DMS79 treated with DMSO at 0.1 percent for 48 hours (cell line): ENCODE measurements around the gene PODXL.

Source experiments
- DNase-seq: peaks from one replicate; lab custom pipeline; 2025; lab: John Stamatoyannopoulos, UW

PODXL gene

DNA sequence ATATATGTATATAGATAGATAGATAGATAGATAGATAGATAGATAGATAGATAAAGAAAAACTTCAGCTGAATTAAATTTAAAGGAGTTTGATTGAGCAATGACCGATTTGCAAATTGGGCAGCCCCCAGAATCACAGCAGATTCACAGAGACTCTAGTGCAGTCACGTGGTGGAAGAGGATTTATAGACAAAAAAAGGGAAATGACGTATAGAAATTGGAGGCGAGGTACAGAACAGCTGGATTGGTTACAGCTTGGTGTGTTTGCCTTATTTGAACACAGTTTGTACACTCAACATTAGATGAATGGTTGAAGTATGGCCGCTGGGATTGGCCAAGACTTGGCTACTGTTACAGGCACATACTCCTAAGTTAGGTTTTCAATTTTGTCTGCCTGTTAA, 8.2 kb upstream of the PODXL start:
- no peak for DNase-seq

GRCh38 chr7:131563918-131564317, 7.5 kb upstream of the PODXL start:
- no peak for DNase-seq

- no peak for DNase-seq
Observed at GRCh38 chr7:131562941-131563340, 6.5 kb upstream of the PODXL start.

GRCh38 chr7:131560061-131560460, 3.6 kb upstream of the PODXL start:
- DNase-seq: no peak

GRCh38 chr7:131557652-131558385, 1.4 kb upstream of the PODXL start:
- no peak for DNase-seq

DNA sequence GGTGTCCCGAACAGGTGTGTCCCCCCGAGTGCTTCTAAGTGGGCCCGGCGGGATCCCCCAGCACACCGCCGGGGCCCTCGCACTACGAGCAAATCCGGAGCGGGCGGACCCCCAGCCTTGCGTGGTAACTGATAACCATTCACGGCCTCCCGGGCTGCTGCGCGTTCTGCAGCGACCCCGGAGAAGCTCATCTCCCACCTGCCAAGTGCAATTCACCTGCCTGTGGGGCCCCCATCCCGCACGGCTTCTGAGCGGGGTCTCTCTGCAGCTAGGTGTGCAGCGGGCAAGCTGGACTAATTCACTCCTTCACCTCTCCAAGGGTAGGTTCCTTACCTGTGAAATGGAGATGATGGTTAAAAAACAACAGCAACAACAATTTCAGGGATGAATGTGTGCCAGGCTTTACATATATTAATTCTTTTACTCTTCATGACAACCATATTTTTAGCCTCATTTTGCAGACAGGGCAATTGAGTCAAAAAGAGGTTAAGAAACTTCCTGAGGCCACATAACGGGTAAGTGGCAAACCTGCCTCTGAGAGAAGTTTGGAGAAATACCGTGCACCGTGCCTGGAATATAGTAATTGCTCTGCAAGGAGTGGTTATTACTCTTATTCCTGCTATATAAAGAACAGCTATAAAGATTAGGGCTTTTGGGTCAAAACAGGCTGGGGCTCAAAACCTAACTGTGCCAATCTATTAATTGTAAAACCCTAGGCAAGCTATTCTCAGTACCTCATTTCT, 652 bp upstream of the PODXL start:
- peak; percentile 57 for DNase-seq

GRCh38 chr7:131555552-131556052, 826 bp downstream of the PODXL start:
- DNase-seq: no peak

DNA sequence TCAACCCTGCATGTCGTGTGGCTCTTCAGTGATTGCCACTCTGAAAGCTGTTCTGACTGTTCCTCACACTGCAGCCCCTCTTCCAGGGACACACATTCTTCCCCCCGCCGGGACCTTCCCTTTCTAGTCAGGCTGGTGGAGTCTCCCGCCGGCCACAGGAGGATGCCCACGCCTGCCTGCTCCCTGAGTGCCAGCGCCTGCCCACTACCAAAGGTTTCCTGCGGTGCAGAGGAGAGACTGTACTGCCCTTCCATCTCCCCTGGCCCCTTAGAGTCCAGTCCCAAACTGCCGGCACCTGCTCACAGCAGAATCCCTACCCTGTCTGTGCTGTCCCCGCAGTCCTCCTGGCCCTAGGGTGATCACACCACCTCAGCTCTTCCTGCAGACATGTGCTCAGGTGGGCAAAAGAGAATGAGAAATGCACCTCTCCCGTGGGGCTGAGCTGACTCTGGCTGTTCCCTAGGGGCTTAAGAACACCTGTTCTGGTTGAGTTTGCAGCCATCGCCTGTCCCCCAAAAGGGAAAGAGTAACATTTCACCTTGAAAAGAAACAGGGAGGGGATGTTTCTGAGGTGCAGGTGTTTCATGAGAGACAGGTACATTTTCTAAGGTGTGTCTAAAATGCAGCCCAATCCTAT, 1.4 kb downstream of the PODXL start:
- no peak for DNase-seq

DNA sequence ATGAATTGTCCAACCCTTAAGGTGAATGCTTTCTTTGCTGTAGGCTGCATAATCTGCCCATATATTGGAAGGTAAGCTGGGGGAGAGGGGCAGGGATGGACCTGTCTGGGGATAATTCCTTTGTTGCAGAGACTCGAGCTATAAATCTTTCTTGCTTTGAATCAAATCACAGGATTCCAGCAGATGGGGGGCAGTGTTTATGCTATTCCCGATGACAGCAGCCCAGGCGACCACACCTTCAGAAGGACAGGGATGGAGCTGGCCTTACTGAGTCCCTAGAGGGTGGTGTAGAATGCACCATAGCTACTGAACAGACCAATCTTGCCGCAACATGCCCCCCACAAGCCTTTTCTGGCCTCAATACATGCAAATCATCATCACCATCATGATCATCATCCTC, 2.5 kb downstream of the PODXL start:
- DNase-seq: no peak

DNA sequence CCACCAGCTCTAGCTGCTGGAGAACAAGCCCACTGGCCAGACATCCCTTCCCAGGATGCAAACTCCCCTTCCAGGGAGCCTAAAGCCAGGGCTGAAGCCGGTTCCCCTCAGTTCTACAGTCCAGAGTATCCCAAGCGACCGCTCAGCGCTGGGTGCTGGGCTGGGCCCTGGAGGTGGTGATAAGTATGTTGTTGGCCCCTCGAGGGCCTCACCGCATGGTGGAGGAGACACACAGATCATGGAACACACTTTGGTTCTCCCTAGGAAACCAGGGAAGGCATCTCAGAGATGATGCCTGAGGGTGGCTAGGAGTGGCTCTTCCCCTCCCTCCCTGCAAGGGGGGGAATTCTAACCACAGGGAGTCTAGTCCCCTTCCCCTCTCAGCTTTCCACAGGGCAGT, 4.4 kb downstream of the PODXL start:
- DNase-seq: no peak

GRCh38 chr7:131550846-131551245, 5.6 kb downstream of the PODXL start:
- DNase-seq: no peak

DNA sequence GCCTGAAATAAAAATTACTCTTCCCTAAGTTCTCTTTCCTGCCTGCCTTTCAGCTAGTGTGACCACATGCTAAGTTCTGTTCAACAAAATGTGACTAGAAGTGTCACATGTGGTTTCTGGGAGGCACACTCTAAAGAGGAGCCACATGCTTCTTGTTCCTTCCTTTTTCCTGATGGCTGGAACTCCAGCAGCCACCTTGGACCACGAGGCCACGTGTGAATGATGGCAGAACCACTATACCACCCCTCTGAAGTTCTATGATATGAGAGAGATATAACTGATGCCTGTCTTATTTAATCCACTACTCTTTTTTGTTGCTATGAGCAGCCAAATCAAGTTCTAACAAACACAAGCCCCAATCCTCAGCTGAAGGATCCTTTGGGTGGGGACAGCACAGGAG, 8.1 kb downstream of the PODXL start:
- DNase-seq: no peak

DNA sequence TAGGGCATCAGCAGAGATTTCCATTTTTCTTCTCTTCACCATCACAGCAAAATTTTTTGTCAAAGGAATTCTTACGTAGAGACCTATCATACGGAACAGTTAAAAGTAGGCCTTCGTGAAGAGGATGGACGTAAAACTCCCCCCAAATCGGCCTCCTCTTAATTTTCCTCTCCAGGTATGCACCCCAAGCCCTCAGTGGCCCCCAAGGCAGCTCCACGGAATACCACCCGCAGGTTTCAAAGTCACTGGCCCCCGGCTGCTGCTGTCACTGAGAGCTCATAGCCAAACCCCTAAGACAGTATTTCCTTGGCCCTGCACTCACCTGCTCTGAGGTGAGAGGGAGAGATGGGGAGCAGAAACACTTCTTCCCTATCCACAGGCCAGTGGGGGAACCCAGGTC, 8.8 kb downstream of the PODXL start:
- no peak for DNase-seq

- no peak for DNase-seq
Observed at GRCh38 chr7:131546583-131547141, 9.8 kb downstream of the PODXL start.

DNA sequence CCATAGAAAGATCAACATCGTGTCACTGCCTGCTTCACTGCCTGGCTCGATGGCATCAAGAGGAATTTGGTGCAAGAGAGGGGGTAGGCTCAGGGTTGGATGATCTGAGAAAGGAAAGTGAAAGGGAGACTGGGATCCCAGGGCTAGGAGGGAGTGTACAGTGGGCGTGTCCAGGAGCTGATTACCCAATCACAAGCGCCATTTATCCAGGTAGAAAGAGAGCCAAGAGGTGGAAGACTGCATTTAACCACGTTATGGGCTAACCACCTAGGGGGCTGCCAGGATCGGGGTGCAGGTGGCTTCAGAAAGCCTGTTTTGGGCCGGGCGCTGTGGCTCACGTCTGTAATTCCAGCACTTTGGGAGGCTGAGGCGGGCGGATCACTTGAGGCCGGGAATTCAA, 10.3 kb downstream of the PODXL start:
- DNase-seq: no peak

DNA sequence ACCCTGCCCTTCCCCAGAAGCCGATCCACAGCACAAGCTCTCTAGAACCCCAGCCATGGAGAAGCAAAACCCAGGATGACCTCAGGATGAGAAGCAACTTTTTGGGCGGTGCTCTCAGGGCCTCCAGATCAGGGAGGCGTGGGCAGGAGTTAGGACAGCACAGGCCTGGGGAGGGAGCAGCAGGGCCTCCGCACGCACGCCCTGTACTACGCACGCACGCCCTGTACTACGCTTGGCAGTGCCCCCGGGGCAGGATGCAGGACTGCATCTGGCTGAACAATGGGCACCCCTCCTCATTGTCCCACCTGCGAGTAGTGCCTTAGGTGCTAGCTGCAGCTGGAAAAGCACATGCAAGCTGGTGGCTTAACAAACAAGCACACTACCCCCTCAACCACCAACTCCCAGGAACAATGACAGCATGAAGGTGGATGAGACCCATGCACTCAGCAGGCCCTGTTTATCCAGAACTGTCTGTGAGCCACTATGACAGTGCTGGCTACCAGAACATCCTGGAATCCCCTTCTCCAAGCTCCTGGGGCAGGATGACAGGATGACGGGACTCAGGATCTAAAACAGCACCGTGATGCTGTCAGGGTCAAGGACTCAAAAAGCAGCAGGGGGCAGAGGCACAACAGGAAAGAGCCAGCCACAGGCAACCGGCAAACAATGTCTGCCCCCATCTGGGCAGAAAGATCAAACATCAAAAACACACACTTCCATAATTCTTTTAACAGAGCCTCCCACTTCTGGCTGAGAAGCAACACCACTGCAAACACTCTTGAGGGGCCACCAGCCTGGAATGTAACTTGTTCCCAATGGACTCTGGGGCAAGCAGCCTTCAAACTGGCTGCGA, 11.8 kb downstream of the PODXL start:
- DNase-seq: no peak

GRCh38 chr7:131544021-131544420, 12.4 kb downstream of the PODXL start:
- no peak for DNase-seq

DNA sequence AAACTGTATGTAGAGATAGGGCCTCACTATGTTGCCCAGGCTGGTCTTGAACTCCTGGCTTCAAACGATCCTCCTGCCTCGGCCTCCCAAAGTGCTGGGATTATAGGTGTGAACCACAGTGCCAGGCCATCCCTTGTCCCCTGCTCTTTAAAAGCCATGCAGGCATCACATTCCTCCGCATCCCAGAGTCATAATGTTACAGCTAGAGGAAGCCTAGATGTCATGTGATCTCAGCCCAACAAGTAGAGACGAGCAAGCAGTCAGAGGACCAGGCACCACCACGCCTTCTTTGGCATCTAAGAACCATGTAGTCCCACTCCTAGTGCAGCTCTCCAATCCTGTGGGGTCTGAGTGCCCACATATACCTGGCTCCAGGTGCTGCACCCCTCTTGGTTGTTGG, 13.1 kb downstream of the PODXL start:
- DNase-seq: no peak

- no peak for DNase-seq
Observed at GRCh38 chr7:131540491-131541162, 15.8 kb downstream of the PODXL start.

GRCh38 chr7:131538813-131539179, 17.6 kb downstream of the PODXL start:
- DNase-seq: no peak
